NB4 (cell line): ENCODE measurements around the gene ZNF169.
"Not testable (repeated sequence)": the region's sequence is repeated elsewhere in the genome, so short reads cannot be mapped to it uniquely, and the experiment has no call there.

Experiments used
- DNase-seq: peaks from one replicate; pipeline ENCODE4 v3.0.0; 2010; ENCODE audit warnings: low read depth
- H3K4me3 ChIP-seq: one replicate; pipeline ENCODE4 v1.5.1; 2011; ENCODE audit warnings: mild to moderate bottlenecking, low read depth, low read length, moderate library complexity
- CTCF ChIP-seq: IDR thresholded peaks from one replicate; pipeline ENCODE4 v1.5.1; 2012; ENCODE audit warnings: low read depth, low read length
- MAX ChIP-seq: IDR thresholded peaks from 2 replicates; pipeline ENCODE4 v1.6.1; 2011; ENCODE audit warnings: low read depth, low read length
- MYC ChIP-seq: IDR thresholded peaks from 2 replicates; pipeline ENCODE4 v1.6.1; 2011; ENCODE audit warnings: low read depth, low read length
- POLR2A ChIP-seq: IDR thresholded peaks from 2 replicates; pipeline ENCODE4 v1.6.1; 2011; ENCODE audit warnings: mild to moderate bottlenecking; ENCODE audit not compliant: insufficient read length; ENCODE audit errors: extremely low read depth

The ZNF169 gene

GRCh38 chr9:94259077-94259862 is at the start of gene ZNF169:
Gene ZNF169, plus strand, starts transcription at chr9:94259298. Its CDS starts 19,515 bp downstream, at chr9:94278813.
- peak; percentile 89 for DNase-seq
- no peak for TF ChIP-seq CTCF
- TF ChIP-seq POLR2A, result peak; percentile 72
- TF ChIP-seq MAX, result peak; percentile 75
- TF ChIP-seq MYC, result peak; percentile 73

GRCh38 chr9:94210616-94211603 is 48.2 kb upstream of the ZNF169 start:
- no peak overlapping the region for H3K4me3 ChIP-seq
- TF ChIP-seq CTCF (no peak), MYC (no peak), MAX (no peak), POLR2A (no peak)
- DNase-seq, result no peak

More at GRCh38 chr9:94259077-94259862, at the start of gene ZNF169:
- H3K4me3 ChIP-seq, result peak within 1 kb of the TSS; percentile 95

- TF ChIP-seq CTCF (no peak), POLR2A (no peak), MYC (no peak)
- H3K4me3 ChIP-seq, result no peak overlapping the region
- no peak for DNase-seq
Measured at GRCh38 chr9:94212091-94212490, 47.0 kb upstream of the ZNF169 start.

GRCh38 chr9:94212531-94212930 is 46.6 kb upstream of the ZNF169 start:
- no peak for DNase-seq
- no peak overlapping the region for H3K4me3 ChIP-seq
- TF ChIP-seq MAX, result no peak

GRCh38 chr9:94213511-94214124 is 45.5 kb upstream of the ZNF169 start:
- H3K4me3 ChIP-seq, result no peak overlapping the region
- TF ChIP-seq MAX, result peak; percentile 34; the same call in 1 of the 2 replicates
- 0 out of 2 replicates have a peak, but pooled peaks have one; percentile 11 for TF ChIP-seq MYC
- no peak for TF ChIP-seq POLR2A
- peak; percentile 50 for TF ChIP-seq CTCF
- DNase-seq, result peak; percentile 85

- TF ChIP-seq CTCF (no peak), POLR2A (no peak), MYC (no peak), MAX (no peak)
- H3K4me3 ChIP-seq, result no peak overlapping the region
- no peak for DNase-seq
Measured at GRCh38 chr9:94222870-94223269, 36.2 kb upstream of the ZNF169 start.

GRCh38 chr9:94225413-94225812 is 33.7 kb upstream of the ZNF169 start:
- not testable (repeated sequence) for DNase-seq, H3K4me3 ChIP-seq
